ENCODE results near the gene CRCP.
"Not testable (repeated sequence)": the region's sequence is repeated elsewhere in the genome, so short reads cannot be mapped to it uniquely, and the experiment has no call there.

Gene CRCP

DNA sequence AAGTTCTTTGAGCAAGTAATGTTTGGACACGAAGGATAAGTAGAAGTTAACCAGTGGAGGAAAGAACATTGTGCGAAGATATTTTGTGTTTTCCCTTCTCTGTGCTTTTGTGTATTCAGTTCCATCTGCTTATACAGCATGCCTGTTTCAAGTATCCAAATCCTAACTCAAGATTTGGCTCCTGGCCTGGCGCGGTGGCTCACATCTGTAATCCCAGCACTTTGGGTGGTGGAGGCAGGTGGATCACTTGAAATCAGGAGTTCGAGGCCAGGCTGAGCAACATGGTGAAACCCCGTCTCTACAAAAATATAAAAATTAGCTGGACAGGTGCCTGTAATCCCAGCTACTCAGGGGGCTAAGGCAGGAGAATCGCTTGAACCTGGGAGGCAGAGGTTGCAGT lies 49.7 kb downstream of the CRCP start:
- no peak for DNase-seq (ENCODE audit: low read depth)
- no peak overlapping the region for H3K4me3 ChIP-seq (ENCODE audit: low read length)
- TF ChIP-seq, protein P1, sequence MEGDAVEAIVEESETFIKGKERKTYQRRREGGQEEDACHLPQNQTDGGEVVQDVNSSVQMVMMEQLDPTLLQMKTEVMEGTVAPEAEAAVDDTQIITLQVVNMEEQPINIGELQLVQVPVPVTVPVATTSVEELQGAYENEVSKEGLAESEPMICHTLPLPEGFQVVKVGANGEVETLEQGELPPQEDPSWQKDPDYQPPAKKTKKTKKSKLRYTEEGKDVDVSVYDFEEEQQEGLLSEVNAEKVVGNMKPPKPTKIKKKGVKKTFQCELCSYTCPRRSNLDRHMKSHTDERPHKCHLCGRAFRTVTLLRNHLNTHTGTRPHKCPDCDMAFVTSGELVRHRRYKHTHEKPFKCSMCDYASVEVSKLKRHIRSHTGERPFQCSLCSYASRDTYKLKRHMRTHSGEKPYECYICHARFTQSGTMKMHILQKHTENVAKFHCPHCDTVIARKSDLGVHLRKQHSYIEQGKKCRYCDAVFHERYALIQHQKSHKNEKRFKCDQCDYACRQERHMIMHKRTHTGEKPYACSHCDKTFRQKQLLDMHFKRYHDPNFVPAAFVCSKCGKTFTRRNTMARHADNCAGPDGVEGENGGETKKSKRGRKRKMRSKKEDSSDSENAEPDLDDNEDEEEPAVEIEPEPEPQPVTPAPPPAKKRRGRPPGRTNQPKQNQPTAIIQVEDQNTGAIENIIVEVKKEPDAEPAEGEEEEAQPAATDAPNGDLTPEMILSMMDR (conservative IDR thresholded peaks at IDR 0.05; ENCODE audit: low read length) = no peak

DNA sequence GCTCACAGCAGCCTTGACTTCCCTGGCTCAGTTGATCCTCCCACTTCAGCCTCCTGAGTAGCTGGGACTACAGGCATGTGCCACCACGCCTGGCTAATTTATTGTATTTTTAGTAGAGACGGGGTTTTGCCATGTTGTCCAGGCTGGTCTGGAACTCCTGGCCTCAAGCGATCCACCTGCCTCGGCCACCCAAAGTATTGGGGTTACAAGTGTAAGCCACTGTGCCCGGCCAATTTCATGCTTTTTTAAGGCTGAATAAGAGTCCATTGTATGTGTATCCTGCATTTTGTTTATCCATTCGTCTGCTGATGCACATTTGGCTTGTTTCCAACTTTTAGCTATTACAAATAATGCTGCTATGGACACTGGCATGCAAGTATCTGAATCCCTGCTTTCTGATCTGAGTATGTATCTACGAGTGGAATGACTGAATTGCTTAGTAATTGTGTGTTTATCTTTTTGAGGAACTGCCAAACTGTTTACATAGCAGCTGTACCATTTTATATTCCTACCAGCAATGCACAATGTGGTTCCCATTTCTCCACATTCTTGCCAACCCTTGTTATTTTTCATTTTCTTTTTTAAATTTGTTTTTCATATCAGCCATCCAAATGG lies 53.2 kb downstream of the CRCP start:
- DNase-seq (ENCODE audit: low read depth) = peak; percentile 78
- H3K4me3 ChIP-seq (ENCODE audit: low read length) = no peak overlapping the region
- TF ChIP-seq, protein P1 (conservative IDR thresholded peaks at IDR 0.05; ENCODE audit: low read length) = no peak

DNA sequence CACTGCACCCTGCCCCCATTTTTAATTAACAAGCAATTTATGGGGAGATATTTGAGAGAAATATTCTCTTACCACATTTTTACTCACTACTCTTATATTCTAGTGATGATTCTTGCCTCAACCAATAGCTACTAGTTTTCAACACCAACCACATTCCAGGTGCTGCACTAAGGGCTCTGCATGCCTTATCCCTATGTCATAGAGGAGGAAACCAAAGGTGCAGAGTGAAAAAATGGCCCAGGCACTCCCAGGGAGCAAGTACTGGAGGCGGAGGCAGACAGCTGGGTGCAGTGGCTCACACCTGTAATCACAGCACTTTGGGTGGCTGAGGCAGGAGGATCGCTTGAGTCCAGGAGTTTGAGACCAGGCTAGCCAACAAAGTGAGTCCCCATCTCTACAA lies 55.0 kb downstream of the CRCP start:
- no peak for DNase-seq (ENCODE audit: low read depth)
- no peak overlapping the region for H3K4me3 ChIP-seq (ENCODE audit: low read length)
- TF ChIP-seq, protein P1 (conservative IDR thresholded peaks at IDR 0.05; ENCODE audit: low read length) = no peak

DNA sequence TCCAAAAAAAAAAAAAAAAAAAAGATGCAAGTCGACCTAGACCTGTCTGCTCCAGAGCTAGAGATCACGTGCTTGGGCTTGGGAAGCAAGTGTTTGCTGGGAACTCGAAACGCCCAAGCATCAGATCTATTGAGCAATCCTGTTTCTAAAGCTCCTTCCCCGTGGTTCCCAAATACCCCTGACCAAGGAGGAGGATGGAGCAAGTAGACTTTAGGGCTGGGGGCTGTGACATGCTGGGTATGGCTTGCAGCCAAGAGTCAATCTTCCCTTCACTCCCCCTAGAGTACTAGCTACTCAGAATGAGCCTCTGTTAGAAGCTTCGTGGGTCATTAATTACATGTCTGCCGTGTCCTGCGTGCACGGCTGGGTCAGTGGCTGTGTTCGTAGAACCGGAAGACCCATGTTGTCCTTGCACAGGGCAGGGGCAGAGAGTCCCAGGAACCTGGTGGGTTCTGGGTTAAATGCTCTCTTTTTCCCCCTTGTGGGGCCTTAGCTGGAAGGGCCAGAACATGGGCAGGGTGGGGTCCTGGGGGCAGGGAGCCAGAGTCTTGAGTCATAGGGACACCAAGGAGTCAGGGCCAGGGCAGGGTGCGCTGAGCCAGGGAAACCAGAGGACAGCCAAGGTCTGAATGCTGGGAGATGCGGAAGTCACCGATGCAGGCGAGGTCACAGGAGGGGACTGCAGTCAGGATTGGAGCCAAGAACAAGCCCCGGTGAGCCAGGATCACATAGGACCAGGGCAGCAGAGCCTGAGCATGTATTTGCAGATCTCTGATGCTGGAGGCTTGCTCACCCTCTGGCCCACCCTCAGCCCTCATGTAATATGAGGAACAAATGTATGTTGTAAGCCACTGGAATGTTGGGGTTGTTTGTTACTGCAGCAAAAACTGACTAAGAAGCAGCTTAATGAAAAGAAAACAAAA lies 55.9 kb downstream of the CRCP start:
- TF ChIP-seq, protein P1 (conservative IDR thresholded peaks at IDR 0.05; ENCODE audit: low read length) = no peak
- DNase-seq (ENCODE audit: low read depth) = peak; percentile 56
- no peak overlapping the region for H3K4me3 ChIP-seq (ENCODE audit: low read length)

DNA sequence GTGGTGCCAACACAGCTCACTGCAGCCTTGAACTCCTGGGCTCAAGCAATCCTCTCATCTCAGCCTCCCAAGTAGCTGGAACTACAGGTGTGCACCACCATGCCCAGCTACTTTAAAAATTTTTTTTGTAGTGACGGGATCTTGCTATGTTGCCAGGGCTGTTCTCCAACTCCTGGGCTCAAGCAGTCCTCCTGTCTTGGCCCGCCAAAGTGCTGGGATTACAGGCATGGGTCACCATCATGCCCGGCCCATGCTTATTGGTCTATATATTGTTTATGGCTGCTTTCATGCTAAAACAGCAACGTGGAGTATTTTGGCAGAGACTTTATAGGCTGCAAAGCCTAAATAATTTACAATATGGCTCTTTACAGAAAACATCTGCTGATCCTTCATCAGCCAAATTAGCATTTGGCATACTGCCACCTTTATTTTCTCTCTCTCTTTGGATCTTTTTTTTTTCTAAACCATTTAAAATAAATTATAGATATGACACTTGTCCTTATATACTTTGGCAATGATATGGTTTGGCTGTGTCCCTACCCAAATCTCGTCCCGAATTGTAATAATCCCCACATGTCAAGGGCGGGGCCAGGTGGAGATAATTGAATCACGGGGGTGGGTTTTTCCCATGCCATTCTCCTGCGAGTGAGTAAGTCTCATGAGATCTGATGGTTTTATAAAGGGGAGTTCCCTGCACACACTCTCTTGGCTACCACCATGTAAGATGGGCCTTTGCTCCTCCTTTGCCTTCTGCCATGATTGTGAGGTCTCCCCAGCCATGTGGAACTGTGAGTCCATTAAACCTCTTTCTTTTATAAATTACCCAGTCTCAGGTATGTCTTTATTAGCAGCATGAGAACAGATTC lies 58.1 kb downstream of the CRCP start:
- not testable (repeated sequence) for DNase-seq (ENCODE audit: low read depth); H3K4me3 ChIP-seq (ENCODE audit: low read length)

DNA sequence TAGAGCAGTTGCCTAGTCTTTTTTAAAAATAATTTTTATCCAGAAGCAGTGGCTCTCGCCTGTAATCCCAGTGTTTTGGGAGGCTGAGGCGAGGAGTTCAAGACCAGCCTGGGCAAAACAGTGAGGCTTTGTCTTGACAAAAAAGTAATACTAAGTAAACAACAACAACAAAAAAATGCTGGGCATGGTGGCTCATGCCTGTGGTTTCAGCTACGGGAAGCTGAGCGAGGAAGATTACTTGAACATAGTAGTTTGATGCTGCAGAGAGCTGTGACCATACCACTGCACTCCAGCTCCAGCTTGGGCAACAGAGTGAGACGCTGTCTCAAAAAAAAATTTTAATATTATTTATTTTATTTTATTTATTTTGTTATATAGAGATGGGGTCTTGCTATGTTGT lies 59.2 kb downstream of the CRCP start:
- no peak overlapping the region for H3K4me3 ChIP-seq (ENCODE audit: low read length)
- peak; percentile 48 for DNase-seq (ENCODE audit: low read depth)
- TF ChIP-seq, protein P1 (conservative IDR thresholded peaks at IDR 0.05; ENCODE audit: low read length) = no peak

DNA sequence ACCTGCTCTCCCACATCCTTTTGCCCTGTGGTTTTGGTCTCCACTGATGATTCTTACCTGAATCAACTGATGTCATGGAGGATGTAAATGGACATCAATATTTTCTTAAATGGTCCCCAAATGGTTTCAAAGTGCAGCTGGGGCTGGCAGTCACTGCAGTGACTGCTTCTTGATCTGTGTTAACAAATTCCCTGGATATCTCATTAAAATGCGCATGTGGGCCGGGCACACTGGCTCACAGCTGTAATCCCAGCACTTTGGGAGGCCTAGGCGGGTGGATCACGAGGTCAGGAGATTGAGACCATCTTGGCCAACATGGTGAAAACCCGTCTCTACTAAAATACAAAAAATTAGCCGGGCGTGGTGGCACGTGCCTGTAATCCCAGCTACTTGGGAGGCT lies 60.4 kb downstream of the CRCP start:
- H3K4me3 ChIP-seq (ENCODE audit: low read length); DNase-seq (ENCODE audit: low read depth): not testable (repeated sequence)
